Stimulated activated CD4-positive, alpha-beta T cell treated with anti-CD3 and anti-CD28 coated beads, Interleukin-15, amount 100 ng/mL, for 24 hours (primary cell): Measurements from ENCODE around the gene PACSIN2.
A peak's percentile ranks its signal among the peaks of the same experiment; 100 is the strongest.
"Not testable (repeated sequence)": the region's sequence is repeated elsewhere in the genome, so short reads cannot be mapped to it uniquely, and the experiment has no call there.

Experiments
- DNase-seq: peaks from one replicate; pipeline ENCODE4 v3.0.0-alpha.2; 2020

PACSIN2 gene

GRCh38 chr22:43009444-43009843 lies 5.5 kb downstream of the PACSIN2 start:
- no peak for DNase-seq

- DNase-seq = no peak
Measured at GRCh38 chr22:43008921-43009320, 6.0 kb downstream of the PACSIN2 start.

- DNase-seq = no peak
Measured at GRCh38 chr22:43008509-43008908, 6.4 kb downstream of the PACSIN2 start.

- no peak for DNase-seq
Measured at GRCh38 chr22:43007519-43008102, 7.3 kb downstream of the PACSIN2 start.

- no peak for DNase-seq
Measured at GRCh38 chr22:43006753-43007152, 8.2 kb downstream of the PACSIN2 start.

- no peak for DNase-seq
Measured at GRCh38 chr22:43006016-43006505, 8.9 kb downstream of the PACSIN2 start.

- DNase-seq = no peak
Measured at GRCh38 chr22:43005106-43005505, 9.8 kb downstream of the PACSIN2 start.

- no peak for DNase-seq
Measured at GRCh38 chr22:43004362-43005035, 10.4 kb downstream of the PACSIN2 start.

- no peak for DNase-seq
Measured at GRCh38 chr22:43002202-43002586, 12.8 kb downstream of the PACSIN2 start.

- DNase-seq = no peak
Measured at GRCh38 chr22:43001271-43002201, 13.4 kb downstream of the PACSIN2 start.

- peak; percentile 75 for DNase-seq
Measured at GRCh38 chr22:43000441-43001175, 14.3 kb downstream of the PACSIN2 start.

- no peak for DNase-seq
Measured at GRCh38 chr22:42997582-42998090, 17.3 kb downstream of the PACSIN2 start.

GRCh38 chr22:42996646-42997365 lies 18.1 kb downstream of the PACSIN2 start:
- DNase-seq = no peak

- not testable (repeated sequence) for DNase-seq
Measured at GRCh38 chr22:42995654-42996053, 19.3 kb downstream of the PACSIN2 start.

- no peak for DNase-seq
Measured at GRCh38 chr22:42994917-42995562, 19.9 kb downstream of the PACSIN2 start.

GRCh38 chr22:42994276-42994916 lies 20.6 kb downstream of the PACSIN2 start:
- no peak for DNase-seq

- no peak for DNase-seq
Measured at GRCh38 chr22:42993651-42994275, 21.2 kb downstream of the PACSIN2 start.

- DNase-seq = no peak
Measured at GRCh38 chr22:42992886-42993479, 22.0 kb downstream of the PACSIN2 start.

GRCh38 chr22:42992092-42992491 lies 22.9 kb downstream of the PACSIN2 start:
- no peak for DNase-seq
